ENCODE data around the gene OR5M8.

OR5M8 gene

DNA sequence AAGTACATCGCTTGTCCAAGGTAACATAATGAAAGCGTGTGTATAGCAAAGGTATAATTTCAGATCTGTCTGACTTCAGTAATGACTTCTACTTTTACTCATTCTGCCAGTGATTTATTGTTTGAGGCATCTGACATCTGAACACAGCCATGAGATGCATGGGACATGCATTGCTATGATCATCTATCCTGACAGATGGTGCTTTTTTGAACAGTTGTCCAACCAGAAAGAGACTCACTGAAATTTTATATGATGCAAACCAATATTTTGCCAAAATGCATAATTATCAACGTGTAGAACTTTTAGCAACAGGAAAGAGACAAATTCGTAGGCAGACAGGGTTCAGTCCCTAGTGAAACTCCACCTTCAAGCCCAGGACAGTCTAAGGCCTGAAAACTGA lies 37.6 kb downstream of the OR5M8 start:
- Histone ChIP-seq H2BK12ac (ENCODE audit: low read length in 2 of 2) (no peak overlapping the region), H3K36me3 (ENCODE audit: control insufficient read depth in 1 of 2, insufficient read depth in 2 of 2, low read depth in 1 of 2, low read length in 2 of 2) (no peaks in the 10 kb centered on the region), H3K23ac (ENCODE audit: low read length in 2 of 2) (no peak overlapping the region), H3K18ac (ENCODE audit: low read depth in 1 of 2, low read length in 2 of 2) (no peak overlapping the region), H3K4me1 (ENCODE audit: control insufficient read depth, insufficient read depth, low read depth, low read length) (no peaks in the 10 kb centered on the region), H2AFZ (ENCODE audit: low read depth, low read length) (no peak overlapping the region), H3K14ac (ENCODE audit: low read length in 2 of 2) (no peak overlapping the region), H4K91ac (ENCODE audit: low read length) (no peak overlapping the region), H4K8ac (ENCODE audit: low read length) (no peak overlapping the region), H3K4ac (ENCODE audit: low read depth in 1 of 2, low read length in 2 of 2) (no peak overlapping the region), H3K79me1 (replicated peaks; ENCODE audit: low read length, poor library complexity, severe bottlenecking) (no peaks in the 10 kb centered on the region), H3K4me2 (ENCODE audit: low read length, poor library complexity, severe bottlenecking) (no peak overlapping the region), H3K27ac (ENCODE audit: low read length, poor library complexity, severe bottlenecking) (no peak overlapping the region), H2AK5ac (ENCODE audit: low read length, severe bottlenecking) (no peak overlapping the region), H2BK15ac (ENCODE audit: low read depth, poor library complexity, severe bottlenecking) (no peak overlapping the region), H3K4me3 (ENCODE audit: insufficient read depth in 1 of 2, low read depth in 1 of 2, low read length in 2 of 2) (no peak overlapping the region), H3K9ac (ENCODE audit: low read length) (no peak overlapping the region), H3K27me3 (ENCODE audit: control insufficient read depth in 1 of 2, insufficient read depth in 1 of 2, low read length in 2 of 2) (no peaks in the 10 kb centered on the region), H2BK5ac (ENCODE audit: low read depth, low read length, poor library complexity, severe bottlenecking) (no peak overlapping the region), H2BK120ac (ENCODE audit: low read depth, low read length) (no peak overlapping the region), H3K9me3 (ENCODE audit: control insufficient read depth, low read length) (no peaks in the 10 kb centered on the region)
- 54% methylated on average over 4 of the region's 4 CpGs for WGBS
- no peak for DNase-seq
